ENCODE measurements around the gene WBP1.

The WBP1 gene

DNA sequence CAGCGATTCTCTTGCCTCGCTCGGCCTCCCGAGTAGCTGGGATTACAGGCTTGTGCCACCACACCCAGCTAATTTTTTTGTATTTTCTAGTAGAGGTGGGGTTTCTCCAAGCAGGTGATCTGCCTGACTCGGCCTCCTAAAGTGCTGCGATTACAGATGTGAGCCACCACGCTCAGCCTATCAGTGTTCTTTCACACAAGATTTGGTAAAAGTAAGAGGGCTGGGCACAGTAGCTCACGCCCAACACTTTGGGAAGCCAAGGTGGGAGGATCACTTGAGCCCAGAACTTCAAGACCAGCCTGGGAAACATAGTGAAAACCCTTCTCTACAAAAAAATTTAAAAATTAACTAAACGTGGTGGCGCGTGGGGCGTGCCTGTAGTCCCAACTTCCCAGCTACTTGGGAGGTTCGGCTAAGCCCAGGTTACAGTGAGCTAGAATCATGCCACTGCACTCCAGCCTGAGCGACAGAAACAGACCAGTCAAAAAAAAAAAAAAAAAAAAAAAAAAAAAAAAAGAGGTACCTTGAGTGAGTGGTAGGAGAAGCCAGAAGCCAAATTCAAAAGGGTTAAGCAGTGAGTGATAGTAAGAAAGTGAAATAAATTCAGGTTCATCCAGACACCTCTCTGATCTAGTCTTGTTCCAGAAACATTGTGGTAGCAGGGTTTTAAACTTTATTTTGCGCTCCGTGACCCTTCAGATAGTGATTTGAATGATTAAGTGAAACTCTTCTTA lies 13.3 kb downstream of the WBP1 start:
- H3K9ac ChIP-seq (ENCODE audit: low read depth, low read length) = peak overlapping the region; percentile 94
- peaks cover 24% of the 10 kb centered on the region for H3K79me2 ChIP-seq (ENCODE audit: insufficient read depth, low read length)
- H3K27me3 ChIP-seq (ENCODE audit: insufficient read depth, low read length, poor library complexity) = no peaks in the 10 kb centered on the region
- H3K4me2 ChIP-seq (ENCODE audit: insufficient read depth, low read length) = peak overlapping the region; percentile 83
- TF ChIP-seq, protein P1, sequence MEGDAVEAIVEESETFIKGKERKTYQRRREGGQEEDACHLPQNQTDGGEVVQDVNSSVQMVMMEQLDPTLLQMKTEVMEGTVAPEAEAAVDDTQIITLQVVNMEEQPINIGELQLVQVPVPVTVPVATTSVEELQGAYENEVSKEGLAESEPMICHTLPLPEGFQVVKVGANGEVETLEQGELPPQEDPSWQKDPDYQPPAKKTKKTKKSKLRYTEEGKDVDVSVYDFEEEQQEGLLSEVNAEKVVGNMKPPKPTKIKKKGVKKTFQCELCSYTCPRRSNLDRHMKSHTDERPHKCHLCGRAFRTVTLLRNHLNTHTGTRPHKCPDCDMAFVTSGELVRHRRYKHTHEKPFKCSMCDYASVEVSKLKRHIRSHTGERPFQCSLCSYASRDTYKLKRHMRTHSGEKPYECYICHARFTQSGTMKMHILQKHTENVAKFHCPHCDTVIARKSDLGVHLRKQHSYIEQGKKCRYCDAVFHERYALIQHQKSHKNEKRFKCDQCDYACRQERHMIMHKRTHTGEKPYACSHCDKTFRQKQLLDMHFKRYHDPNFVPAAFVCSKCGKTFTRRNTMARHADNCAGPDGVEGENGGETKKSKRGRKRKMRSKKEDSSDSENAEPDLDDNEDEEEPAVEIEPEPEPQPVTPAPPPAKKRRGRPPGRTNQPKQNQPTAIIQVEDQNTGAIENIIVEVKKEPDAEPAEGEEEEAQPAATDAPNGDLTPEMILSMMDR (IDR thresholded peaks at IDR 0.05; ENCODE audit: borderline replicate concordance, extremely low read depth, low read length, poor library complexity, severe bottlenecking) = no peak
- TF ChIP-seq EZH2 (IDR thresholded peaks at IDR 0.05; ENCODE audit: borderline replicate concordance, low read depth, low read length, severe bottlenecking) = no peak
- H3K9me3 ChIP-seq (ENCODE audit: insufficient read depth, low read length, severe bottlenecking) = no peaks in the 10 kb centered on the region
- H3K36me3 ChIP-seq (ENCODE audit: insufficient read depth, low read length) = peaks cover 34% of the 10 kb centered on the region
- peak overlapping the region; percentile 86 to 92 for H3K4me3 ChIP-seq (ENCODE audit: low read depth in 1 of 2, low read length in 2 of 2)
- H3K27ac ChIP-seq (ENCODE audit: low read length) = peak overlapping the region; percentile 95
- peak overlapping the region; percentile 97 for H2AFZ ChIP-seq (ENCODE audit: low read depth, low read length)
- DNase-seq = no peak
- no peaks in the 10 kb centered on the region for H4K20me1 ChIP-seq (ENCODE audit: insufficient read depth, low read length)
- peaks cover 39% of the 10 kb centered on the region for H3K4me1 ChIP-seq (ENCODE audit: insufficient read depth, low read length)
- ATAC-seq (ENCODE audit: insufficient read depth, low read depth) = no peak

DNA sequence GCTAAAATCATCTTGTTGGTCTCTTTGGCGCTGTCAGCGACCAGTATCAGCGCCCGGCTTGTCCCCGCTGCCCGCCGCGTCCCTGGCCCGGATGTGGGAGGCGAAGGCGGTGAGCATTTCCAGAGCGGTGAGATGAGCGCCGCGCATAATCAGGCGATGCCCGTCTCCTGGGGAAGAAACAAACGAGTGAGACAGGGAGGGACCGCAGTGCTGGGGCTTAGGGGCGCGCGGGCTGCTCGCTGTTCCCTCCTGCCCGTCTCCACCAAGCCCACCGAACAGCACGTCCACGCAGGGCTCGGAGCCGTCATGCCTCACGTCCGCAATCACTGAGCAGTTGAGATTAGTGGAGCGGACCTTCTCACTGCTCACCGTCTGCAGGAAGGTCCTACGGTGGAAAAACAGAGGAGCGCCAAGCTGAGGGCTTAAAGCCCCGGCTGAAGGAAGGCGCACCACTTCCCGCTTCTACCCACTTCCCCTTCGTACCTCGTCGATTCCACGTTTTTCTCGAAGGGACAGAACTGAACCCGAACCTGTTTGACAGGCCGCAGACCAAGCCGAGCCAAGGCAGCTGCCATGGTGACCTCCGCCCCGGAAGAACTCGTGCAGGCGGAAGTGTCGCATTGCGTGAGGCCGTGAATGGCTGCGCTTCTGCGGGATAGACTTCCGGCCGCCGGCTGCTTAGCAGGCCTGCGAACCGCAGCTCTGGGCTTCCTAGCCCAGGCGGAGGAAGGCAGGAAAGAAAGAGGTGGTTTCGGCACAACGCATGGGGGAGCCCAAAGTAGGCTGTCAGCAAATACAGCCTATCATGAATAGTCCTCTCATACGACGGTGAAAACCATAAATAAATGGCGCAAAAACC lies 14.1 kb downstream of the WBP1 start, which contains the start of gene MRPL53:
MRPL53 (minus strand) TSS at position 595 of the 859 bp plus-strand sequence; CDS start at position 575, 20 bp downstream.
- no peaks in the 10 kb centered on the region for H3K9me3 ChIP-seq (ENCODE audit: insufficient read depth, low read length, severe bottlenecking)
- H3K27ac ChIP-seq (ENCODE audit: low read length) = peak within 1 kb of the TSS; percentile 95
- peaks cover 42% of the 10 kb centered on the region for H3K36me3 ChIP-seq (ENCODE audit: insufficient read depth, low read length)
- no peak for TF ChIP-seq EZH2 (IDR thresholded peaks at IDR 0.05; ENCODE audit: borderline replicate concordance, low read depth, low read length, severe bottlenecking)
- TF ChIP-seq, protein P1 (IDR thresholded peaks at IDR 0.05; ENCODE audit: borderline replicate concordance, extremely low read depth, low read length, poor library complexity, severe bottlenecking) = peak; percentile 39
- peak within 1 kb of the TSS; percentile 97 for H2AFZ ChIP-seq (ENCODE audit: low read depth, low read length)
- H3K4me1 ChIP-seq (ENCODE audit: insufficient read depth, low read length) = peaks cover 39% of the 10 kb centered on the region
- ATAC-seq (ENCODE audit: insufficient read depth, low read depth) (peak; percentile 92), DNase-seq (peak; percentile 95)
- H3K27me3 ChIP-seq (ENCODE audit: insufficient read depth, low read length, poor library complexity) = no peaks in the 10 kb centered on the region
- peak within 1 kb of the TSS; percentile 86 to 92 for H3K4me3 ChIP-seq (ENCODE audit: low read depth in 1 of 2, low read length in 2 of 2)
- H4K20me1 ChIP-seq (ENCODE audit: insufficient read depth, low read length) = no peaks in the 10 kb centered on the region
- peaks cover 24% of the 10 kb centered on the region for H3K79me2 ChIP-seq (ENCODE audit: insufficient read depth, low read length)
- H3K9ac ChIP-seq (ENCODE audit: low read depth, low read length) = peak within 1 kb of the TSS; percentile 94
- H3K4me2 ChIP-seq (ENCODE audit: insufficient read depth, low read length) = peak within 1 kb of the TSS; percentile 83

DNA sequence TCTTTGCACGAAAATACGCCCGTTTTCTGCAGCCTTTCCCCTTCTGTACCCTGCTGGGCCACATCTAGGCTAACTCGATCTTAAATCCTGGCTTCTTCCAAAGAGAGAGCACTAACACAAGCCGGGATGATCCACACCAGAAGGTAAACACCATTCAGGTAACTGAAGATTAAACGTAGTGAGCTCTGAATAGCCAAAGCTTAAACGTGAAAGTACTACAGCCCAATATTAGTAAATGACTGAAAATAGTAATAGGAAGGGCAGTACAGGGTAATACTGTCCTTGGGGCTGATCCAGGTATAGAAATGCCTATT lies 14.7 kb downstream of the WBP1 start:
- peaks cover 39% of the 10 kb centered on the region for H3K4me1 ChIP-seq (ENCODE audit: insufficient read depth, low read length)
- peak overlapping the region; percentile 86 to 92 for H3K4me3 ChIP-seq (ENCODE audit: low read depth in 1 of 2, low read length in 2 of 2)
- H2AFZ ChIP-seq (ENCODE audit: low read depth, low read length) = peak overlapping the region; percentile 97
- no peaks in the 10 kb centered on the region for H3K9me3 ChIP-seq (ENCODE audit: insufficient read depth, low read length, severe bottlenecking)
- TF ChIP-seq EZH2 (IDR thresholded peaks at IDR 0.05; ENCODE audit: borderline replicate concordance, low read depth, low read length, severe bottlenecking) = no peak
- TF ChIP-seq, protein P1 (IDR thresholded peaks at IDR 0.05; ENCODE audit: borderline replicate concordance, extremely low read depth, low read length, poor library complexity, severe bottlenecking) = no peak
- peaks cover 46% of the 10 kb centered on the region for H3K36me3 ChIP-seq (ENCODE audit: insufficient read depth, low read length)
- peaks cover 24% of the 10 kb centered on the region for H3K79me2 ChIP-seq (ENCODE audit: insufficient read depth, low read length)
- DNase-seq (no peak), ATAC-seq (ENCODE audit: insufficient read depth, low read depth) (no peak)
- H3K27ac ChIP-seq (ENCODE audit: low read length) = peak overlapping the region; percentile 95
- no peaks in the 10 kb centered on the region for H3K27me3 ChIP-seq (ENCODE audit: insufficient read depth, low read length, poor library complexity)
- peak overlapping the region; percentile 83 for H3K4me2 ChIP-seq (ENCODE audit: insufficient read depth, low read length)
- peak overlapping the region; percentile 94 for H3K9ac ChIP-seq (ENCODE audit: low read depth, low read length)
- no peaks in the 10 kb centered on the region for H4K20me1 ChIP-seq (ENCODE audit: insufficient read depth, low read length)
